GM13977 (cell line): ENCODE data around the gene VEZT.

Experiments used
- DNase-seq: peaks from one replicate; pipeline ENCODE4 v3.0.0; 2012; ENCODE audit warnings: low spot score
- CTCF ChIP-seq: IDR thresholded peaks from 2 replicates; pipeline ENCODE4 v1.5.1; 2012; ENCODE audit warnings: mild to moderate bottlenecking, control low read depth; ENCODE audit not compliant: insufficient read depth; ENCODE audit errors: extremely low read depth, missing control alignments
- in situ Hi-C: fragments of 300-500 bp; cut with MboI; formaldehyde crosslinking; loops from one replicate; pipeline ENCODE4 v1.12.0; 2022; ENCODE audit warnings: low sequenced_read_pairs, low pct_unique_long_range_greater_than_20kb, mixed read lengths, inconsistent platforms; ENCODE audit not compliant: unreplicated experiment

Gene VEZT

GRCh38 chr12:95179011-95179410 lies 38.6 kb upstream of the VEZT start:
- in situ Hi-C loops, result no loop called here
- no peak for TF ChIP-seq CTCF
- DNase-seq, result no peak

GRCh38 chr12:95181103-95181502 lies 36.5 kb upstream of the VEZT start:
- no peak for DNase-seq
- in situ Hi-C loops, result no loop called here
- TF ChIP-seq CTCF, result no peak

- TF ChIP-seq CTCF, result no peak
- in situ Hi-C loops, result no loop called here
- no peak for DNase-seq
Observed at GRCh38 chr12:95182868-95183415, 34.7 kb upstream of the VEZT start.

- in situ Hi-C loops, result no loop called here
- no peak for DNase-seq
- TF ChIP-seq CTCF, result no peak
Observed at GRCh38 chr12:95184121-95184520, 33.5 kb upstream of the VEZT start.

GRCh38 chr12:95185072-95185471 lies 32.5 kb upstream of the VEZT start:
- TF ChIP-seq CTCF, result no peak
- DNase-seq, result no peak
- in situ Hi-C loops, result no loop called here

- no peak for TF ChIP-seq CTCF
- in situ Hi-C loops, result no loop called here
- no peak for DNase-seq
Observed at GRCh38 chr12:95185854-95186253, 31.8 kb upstream of the VEZT start.
